H9 (cell line): ENCODE data around the gene BCAS3. TPM values are rescaled to one million over a fixed set of nuclear protein-coding genes. Genes with fewer than 3 reads are reported as not detected.

Experiments used
- DNase-seq: peaks from one replicate; pipeline ENCODE4 v3.0.0-alpha.2; 2017
- H2AFZ ChIP-seq: one replicate; pipeline ENCODE4 v1.6.1; 2013; ENCODE audit warnings: mild to moderate bottlenecking, low read length, control low read depth, moderate library complexity
- H2AK5ac ChIP-seq: 2 replicates; pipeline ENCODE4 v1.6.1; 2013; ENCODE audit warnings: low read length, control low read depth, mixed read lengths; ENCODE audit not compliant: insufficient read length
- H2BK120ac ChIP-seq: one replicate; pipeline ENCODE4 v1.6.1; 2013; ENCODE audit warnings: low read depth, mild to moderate bottlenecking, low read length, control low read depth, inconsistent platforms; ENCODE audit not compliant: poor library complexity, severe bottlenecking
- H2BK12ac ChIP-seq: 2 replicates; pipeline ENCODE4 v1.6.1; 2013; ENCODE audit warnings: low read length, control low read depth, mixed read lengths, low read depth; ENCODE audit not compliant: insufficient read length
- H2BK15ac ChIP-seq: 2 replicates; pipeline ENCODE4 v1.6.1; 2013; ENCODE audit warnings: low read depth, low read length, control low read depth
- H2BK20ac ChIP-seq: one replicate; pipeline ENCODE4 v1.6.1; 2013; ENCODE audit warnings: low read depth, mild to moderate bottlenecking, low read length, control low read depth, inconsistent platforms; ENCODE audit not compliant: poor library complexity, severe bottlenecking
- H2BK5ac ChIP-seq: 2 replicates; pipeline ENCODE4 v1.6.1; 2013; ENCODE audit warnings: low read length, control low read depth, mixed read lengths; ENCODE audit not compliant: insufficient read length
- H3K14ac ChIP-seq: 2 replicates; pipeline ENCODE4 v1.6.1; 2013; ENCODE audit warnings: low read length, control low read depth; ENCODE audit not compliant: insufficient read depth
- H3K18ac ChIP-seq: 2 replicates; pipeline ENCODE4 v1.6.1; 2013; ENCODE audit warnings: low read depth, mild to moderate bottlenecking, mixed read lengths, low read length, control low read depth; ENCODE audit not compliant: insufficient read length
- H3K23ac ChIP-seq: 2 replicates; pipeline ENCODE4 v1.6.1; 2013; ENCODE audit warnings: low read length, control low read depth, mixed read lengths, low read depth; ENCODE audit not compliant: insufficient read length
- H3K23me2 ChIP-seq: 2 replicates; pipeline ENCODE4 v1.6.1; 2013; ENCODE audit warnings: low read depth, mild to moderate bottlenecking, mixed read lengths, low read length, control low read depth; ENCODE audit not compliant: insufficient read length, poor library complexity, severe bottlenecking
- H3K27ac ChIP-seq: 2 replicates; pipeline ENCODE4 v1.5.1; 2013; ENCODE audit warnings: low read length, control low read depth, mixed read lengths, low read depth; ENCODE audit not compliant: insufficient read length
- H3K27me3 ChIP-seq: 2 replicates; pipeline ENCODE4 v1.6.1; 2013; ENCODE audit warnings: low read length, control low read depth, inconsistent platforms; ENCODE audit not compliant: insufficient read depth
- H3K4ac ChIP-seq: 2 replicates; pipeline ENCODE4 v1.6.1; 2013; ENCODE audit warnings: low read depth, mild to moderate bottlenecking, control low read depth, inconsistent platforms, low read length, moderate library complexity
- H3K4me1 ChIP-seq: 2 replicates; pipeline ENCODE4 v1.6.1; 2013; ENCODE audit warnings: low read length, control low read depth, inconsistent platforms; ENCODE audit not compliant: insufficient read depth
- H3K4me2 ChIP-seq: 2 replicates; pipeline ENCODE4 v1.6.1; 2013; ENCODE audit warnings: low read length, control low read depth, mixed read lengths; ENCODE audit not compliant: insufficient read length, insufficient read depth
- H3K56ac ChIP-seq: 2 replicates; pipeline ENCODE4 v1.6.1; 2013; ENCODE audit warnings: low read depth, mild to moderate bottlenecking, mixed read lengths, low read length, control low read depth; ENCODE audit not compliant: insufficient read length
- H3K79me1 ChIP-seq: 2 replicates; pipeline ENCODE4 v1.6.1; 2013; ENCODE audit warnings: low read depth, mild to moderate bottlenecking, moderate library complexity, low read length, control low read depth, inconsistent platforms; ENCODE audit not compliant: insufficient read depth, poor library complexity, severe bottlenecking
- H3K79me2 ChIP-seq: 2 replicates; pipeline ENCODE4 v1.6.1; 2013; ENCODE audit warnings: low read length, control low read depth, inconsistent platforms; ENCODE audit not compliant: insufficient read depth
- H3K9ac ChIP-seq: 2 replicates; pipeline ENCODE4 v1.6.1; 2013; ENCODE audit warnings: low read length, control low read depth, mixed read lengths; ENCODE audit not compliant: insufficient read length; ENCODE audit errors: extremely low read depth
- H3K9me3 ChIP-seq: one replicate; pipeline ENCODE4 v1.6.1; 2013; ENCODE audit warnings: low read depth, low read length, inconsistent platforms; ENCODE audit not compliant: control insufficient read depth
- H3T11ph ChIP-seq: one replicate; pipeline ENCODE4 v1.6.1; 2013; ENCODE audit warnings: mild to moderate bottlenecking, low read length, control low read depth, inconsistent platforms
- H4K20me1 ChIP-seq: one replicate; pipeline ENCODE4 v1.6.1; 2013; ENCODE audit not compliant: control insufficient read depth, insufficient read length, insufficient read depth
- H4K5ac ChIP-seq: 2 replicates; pipeline ENCODE4 v1.6.1; 2013; ENCODE audit warnings: low read depth, mild to moderate bottlenecking, mixed read lengths, low read length, control low read depth; ENCODE audit not compliant: insufficient read length
- H4K8ac ChIP-seq: replicated peaks from 2 replicates; pipeline ENCODE4 v1.6.1; 2013; ENCODE audit warnings: low read length, control low read depth, mixed read lengths, low read depth; ENCODE audit not compliant: insufficient read length
- H4K91ac ChIP-seq: 2 replicates; pipeline ENCODE4 v1.6.1; 2013; ENCODE audit warnings: low read depth, mild to moderate bottlenecking, moderate library complexity, mixed read lengths, low read length, control low read depth; ENCODE audit not compliant: insufficient read length
- H3K27ac Mint-ChIP-seq, 3 experiments: 2 replicates in 2 of 3; 3 replicates in 1 of 3; pipeline ENCODE4 v1.8.0; 2020 to 2021; ENCODE audit warnings: mixed read lengths in 3 of 3, mild to moderate bottlenecking in 1 of 3, moderate library complexity in 1 of 3
- H3K27me3 Mint-ChIP-seq: 2 replicates; pipeline ENCODE4 v1.8.0; 2021; ENCODE audit warnings: low read depth, mild to moderate bottlenecking, moderate library complexity, mixed read lengths
- H3K36me3 Mint-ChIP-seq, 3 experiments: 2 replicates in 2 of 3; 3 replicates in 1 of 3; pipeline ENCODE4 v1.8.0; 2020 to 2021; ENCODE audit warnings: low read depth in 3 of 3, mixed read lengths in 3 of 3; ENCODE audit not compliant: insufficient read depth in 1 of 3
- H3K4me1 Mint-ChIP-seq, 2 experiments: 2 replicates each; pipeline ENCODE4 v1.8.0; 2020; ENCODE audit warnings: mixed read lengths in 2 of 2
- H3K4me3 Mint-ChIP-seq, 2 experiments: 2 replicates in 1 of 2; 3 replicates in 1 of 2; pipeline ENCODE4 v1.8.0; 2020 to 2021; ENCODE audit warnings: mild to moderate bottlenecking in 2 of 2, mixed read lengths in 2 of 2, moderate library complexity in 1 of 2
- H3K9me3 Mint-ChIP-seq, 2 experiments: 2 replicates in 1 of 2; 3 replicates in 1 of 2; pipeline ENCODE4 v1.8.0; 2020; ENCODE audit warnings: mild to moderate bottlenecking in 2 of 2, mixed read lengths in 2 of 2, moderate library complexity in 1 of 2
- WGBS: extraction: QIAGEN DNeasy Blood & Tissue Kit; methylation state at CpG from one replicate; pipeline ENCODE4 v1.1.7; 2013; ENCODE audit warnings: missing lambda C conversion rate, low lambda C conversion rate, mixed read lengths; ENCODE audit not compliant: insufficient read length; ENCODE audit errors: extremely low coverage; 5-methylcytosine and 5-hydroxymethylcytosine counted together
- total RNA-seq: library from RNA; stranded (reverse); gene quantifications from 2 replicates; pipeline ENCODE4 v1.2.1, GENCODE V29; 2021
- TF ChIP-seq, protein P1 (sequence below): fragments of 200-600 bp; sonication (generic); conservative IDR thresholded peaks from 3 replicates; pipeline ENCODE4 v1.8.0; 2021; ENCODE audit warnings: antibody characterized with exemption, mild to moderate bottlenecking

The BCAS3 gene
- total RNA-seq, 1 experiment from 2014 or later, result 22.4 TPM

DNA sequence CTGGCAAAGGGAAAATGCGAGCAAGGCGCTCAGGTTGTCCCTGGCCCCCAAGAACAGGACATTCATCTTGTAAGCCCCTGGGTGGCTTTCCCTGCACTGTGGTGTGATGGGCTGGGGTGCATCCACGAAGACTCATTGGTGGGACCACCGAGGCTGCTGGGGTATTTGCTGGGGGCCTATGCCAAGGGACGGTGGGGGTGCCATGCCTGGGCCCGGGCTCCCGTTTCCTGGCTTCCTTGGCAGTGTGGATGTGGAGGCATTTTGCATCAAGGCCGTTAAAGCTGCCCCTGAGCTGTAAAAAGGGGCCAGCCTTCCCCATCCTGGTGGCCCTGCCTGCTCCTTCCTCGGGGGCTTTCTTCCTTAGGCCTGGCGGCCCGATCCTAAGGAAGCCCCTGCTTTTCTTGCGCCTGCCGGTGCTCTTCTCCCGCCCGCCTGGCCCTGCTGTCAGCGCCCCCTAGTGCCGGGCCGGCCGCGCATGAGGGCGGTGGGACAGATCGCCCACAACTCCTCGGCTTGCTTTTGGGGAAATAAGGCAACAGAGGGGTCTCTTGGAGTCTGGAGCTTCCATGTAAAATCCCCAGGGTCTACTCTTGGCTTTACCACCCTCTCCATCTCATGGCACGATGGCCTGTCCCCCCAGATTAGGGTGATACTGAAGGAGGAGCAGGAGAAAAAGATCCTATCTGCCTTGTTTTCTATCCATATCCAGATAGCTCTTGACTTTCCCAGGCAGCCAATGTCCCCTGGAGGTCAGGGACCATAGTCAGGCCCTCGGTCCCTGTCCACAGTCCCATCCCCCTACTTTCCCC lies 712.2 kb downstream of the BCAS3 start:
- Histone ChIP-seq H3K27me3 (peaks cover 10% of the 10 kb centered on the region; the same call in 1 of the 2 replicates), H2BK20ac (no peak overlapping the region), H3T11ph (no peak overlapping the region), H4K5ac (no peak overlapping the region), H3K4me1 (no peaks in the 10 kb centered on the region), H3K79me1 (no peaks in the 10 kb centered on the region), H3K23ac (no peak overlapping the region), H3K27ac (no peak overlapping the region), H4K8ac (no peak overlapping the region), H3K14ac (no peak overlapping the region), H2BK120ac (no peak overlapping the region), H2AFZ (no peak overlapping the region), H3K18ac (no peak overlapping the region), H3K4me2 (no peak overlapping the region), H2BK5ac (no peak overlapping the region), H3K23me2 (no peaks in the 10 kb centered on the region), H4K91ac (no peak overlapping the region), H4K20me1 (no peaks in the 10 kb centered on the region), H3K79me2 (no peaks in the 10 kb centered on the region), H3K56ac (no peak overlapping the region), H3K9ac (no peak overlapping the region), H2BK12ac (no peak overlapping the region), H3K4ac (no peak overlapping the region), H2BK15ac (no peak overlapping the region), H3K9me3 (no peaks in the 10 kb centered on the region), H2AK5ac (no peak overlapping the region)
- TF ChIP-seq, protein P1, sequence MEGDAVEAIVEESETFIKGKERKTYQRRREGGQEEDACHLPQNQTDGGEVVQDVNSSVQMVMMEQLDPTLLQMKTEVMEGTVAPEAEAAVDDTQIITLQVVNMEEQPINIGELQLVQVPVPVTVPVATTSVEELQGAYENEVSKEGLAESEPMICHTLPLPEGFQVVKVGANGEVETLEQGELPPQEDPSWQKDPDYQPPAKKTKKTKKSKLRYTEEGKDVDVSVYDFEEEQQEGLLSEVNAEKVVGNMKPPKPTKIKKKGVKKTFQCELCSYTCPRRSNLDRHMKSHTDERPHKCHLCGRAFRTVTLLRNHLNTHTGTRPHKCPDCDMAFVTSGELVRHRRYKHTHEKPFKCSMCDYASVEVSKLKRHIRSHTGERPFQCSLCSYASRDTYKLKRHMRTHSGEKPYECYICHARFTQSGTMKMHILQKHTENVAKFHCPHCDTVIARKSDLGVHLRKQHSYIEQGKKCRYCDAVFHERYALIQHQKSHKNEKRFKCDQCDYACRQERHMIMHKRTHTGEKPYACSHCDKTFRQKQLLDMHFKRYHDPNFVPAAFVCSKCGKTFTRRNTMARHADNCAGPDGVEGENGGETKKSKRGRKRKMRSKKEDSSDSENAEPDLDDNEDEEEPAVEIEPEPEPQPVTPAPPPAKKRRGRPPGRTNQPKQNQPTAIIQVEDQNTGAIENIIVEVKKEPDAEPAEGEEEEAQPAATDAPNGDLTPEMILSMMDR, result peak; percentile 95
- DNase-seq, result peak; percentile 85
- H3K36me3 Mint-ChIP-seq, result no peaks in the 10 kb centered on the region; a peak in 1 of 7 replicates
- no CpG with 5 or more reads among the region's 25 CpGs for WGBS
- no peaks in the 10 kb centered on the region for H3K9me3 Mint-ChIP-seq
- H3K4me3 Mint-ChIP-seq, result no peak overlapping the region
- peaks cover 52% of the 10 kb centered on the region for H3K27me3 Mint-ChIP-seq
- H3K4me1 Mint-ChIP-seq, result peaks cover 20 to 28% of the 10 kb centered on the region in 2 experiments
- H3K27ac Mint-ChIP-seq, result no peak overlapping the region
